ENCODE data around the gene FGD6. TPM values are rescaled to one million over a fixed set of nuclear protein-coding genes. Genes with fewer than 3 reads are reported as not detected.

Gene FGD6
- total RNA-seq, 1 experiment from 2014 or later: 14.3 TPM

GRCh38 chr12:95224202-95225170 lies 7.2 kb upstream of the FGD6 start:
- no peak overlapping the region for H3K9ac ChIP-seq (ENCODE audit: low read length)
- intact Hi-C loops (cut with micrococcal nuclease): no loop called here
- H3K4me3 ChIP-seq (ENCODE audit: low read length): no peak overlapping the region
- CTCF ChIA-PET: no interaction called here
- no peak overlapping the region for H2AFZ ChIP-seq (ENCODE audit: low read length)
- TF ChIP-seq CTCF (conservative IDR thresholded peaks at IDR 0.05; ENCODE audit: low read depth, low read length): no peak
- no peak for TF ChIP-seq EZH2 (IDR thresholded peaks at IDR 0.05; ENCODE audit: low read length, unreplicated experiment)
- TF ChIP-seq EZH2phosphoT487 (IDR thresholded peaks at IDR 0.05; ENCODE audit: borderline replicate concordance, low read length): no peak
- no peaks in the 10 kb centered on the region for H3K9me2 ChIP-seq (replicated peaks; ENCODE audit: low read length)
- H3K27ac ChIP-seq (ENCODE audit: low read length): peak overlapping the region; percentile 9
- H3K9me3 ChIP-seq (ENCODE audit: low read length): no peaks in the 10 kb centered on the region
- no peak overlapping the region for H3K4me2 ChIP-seq (ENCODE audit: low read length)
- H3K36me3 ChIP-seq (ENCODE audit: low read depth, low read length): peaks cover 35% of the 10 kb centered on the region
- BruUV-seq (replicated peaks): no TSS peak
- peaks cover 99% of the 10 kb centered on the region for H3K79me2 ChIP-seq (ENCODE audit: low read length)
- peaks cover 34% of the 10 kb centered on the region for H3K4me1 ChIP-seq (ENCODE audit: insufficient read depth, low read length)
- peaks cover 55% of the 10 kb centered on the region for H4K20me1 ChIP-seq (ENCODE audit: low read length)
- H3K27me3 ChIP-seq (ENCODE audit: low read length): no peaks in the 10 kb centered on the region
- no peaks in the 10 kb centered on the region for H3F3A ChIP-seq (ENCODE audit: low read length, unreplicated experiment)
- DNase-seq (peak; percentile 79), ATAC-seq (no peak)
- POLR2A ChIA-PET (ENCODE audit: unreplicated experiment): no interaction called here

GRCh38 chr12:95220726-95221125 lies 3.5 kb upstream of the FGD6 start:
- DNase-seq: peak; percentile 51
- peaks cover 95% of the 10 kb centered on the region for H3K79me2 ChIP-seq (ENCODE audit: low read length)
- no peak for ATAC-seq
- intact Hi-C loops (cut with micrococcal nuclease): no loop called here
- H3K4me1 ChIP-seq (ENCODE audit: insufficient read depth, low read length): peaks cover 35% of the 10 kb centered on the region
- peak overlapping the region; percentile 92 for H3K9ac ChIP-seq (ENCODE audit: low read length)
- H2AFZ ChIP-seq (ENCODE audit: low read length): no peak overlapping the region
- peaks cover 22% of the 10 kb centered on the region for H3K36me3 ChIP-seq (ENCODE audit: low read depth, low read length)
- no peaks in the 10 kb centered on the region for H3K9me3 ChIP-seq (ENCODE audit: low read length)
- TF ChIP-seq EZH2phosphoT487 (IDR thresholded peaks at IDR 0.05; ENCODE audit: borderline replicate concordance, low read length): no peak
- TF ChIP-seq CTCF (conservative IDR thresholded peaks at IDR 0.05; ENCODE audit: low read depth, low read length): no peak
- no peak for TF ChIP-seq EZH2 (IDR thresholded peaks at IDR 0.05; ENCODE audit: low read length, unreplicated experiment)
- peak overlapping the region; percentile 93 for H3K4me3 ChIP-seq (ENCODE audit: low read length)
- peak overlapping the region; percentile 90 for H3K27ac ChIP-seq (ENCODE audit: low read length)
- ChIA-PET CTCF (no interaction called here), POLR2A (ENCODE audit: unreplicated experiment) (no interaction called here)
- H3K9me2 ChIP-seq (replicated peaks; ENCODE audit: low read length): no peaks in the 10 kb centered on the region
- H3K27me3 ChIP-seq (ENCODE audit: low read length): no peaks in the 10 kb centered on the region
- no TSS peak for BruUV-seq (replicated peaks)
- H3K4me2 ChIP-seq (ENCODE audit: low read length): peak overlapping the region; percentile 84
- H3F3A ChIP-seq (ENCODE audit: low read length, unreplicated experiment): no peaks in the 10 kb centered on the region
- peaks cover 47% of the 10 kb centered on the region for H4K20me1 ChIP-seq (ENCODE audit: low read length)

DNA sequence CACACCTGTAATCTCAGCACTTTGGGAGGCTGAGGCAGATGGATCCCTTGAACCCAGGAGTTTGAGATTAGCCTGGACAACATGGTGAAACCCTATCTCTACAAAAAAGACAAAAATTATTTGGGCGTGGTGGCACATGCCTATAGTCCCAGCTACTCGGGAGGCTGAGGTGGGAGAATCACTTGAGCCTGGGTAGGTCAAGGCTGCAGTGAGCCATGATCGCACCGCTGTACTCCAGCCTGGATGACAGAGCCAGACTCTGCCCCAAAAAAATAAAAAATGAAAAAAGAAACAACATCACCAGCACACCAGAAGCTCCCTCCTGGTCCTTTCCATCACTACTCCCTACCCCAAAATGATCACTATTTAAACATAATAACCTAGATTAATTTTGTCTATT lies 2.9 kb upstream of the FGD6 start:
- Histone ChIP-seq H3K9me2 (replicated peaks; ENCODE audit: low read length) (no peaks in the 10 kb centered on the region), H3K9me3 (ENCODE audit: low read length) (no peaks in the 10 kb centered on the region), H4K20me1 (ENCODE audit: low read length) (peaks cover 50% of the 10 kb centered on the region), H3K79me2 (ENCODE audit: low read length) (peaks cover 95% of the 10 kb centered on the region), H3F3A (ENCODE audit: low read length, unreplicated experiment) (no peaks in the 10 kb centered on the region), H3K27me3 (ENCODE audit: low read length) (no peaks in the 10 kb centered on the region), H3K27ac (ENCODE audit: low read length) (peak overlapping the region; percentile 90), H3K4me3 (ENCODE audit: low read length) (peak overlapping the region; percentile 93), H3K9ac (ENCODE audit: low read length) (peak overlapping the region; percentile 92), H3K36me3 (ENCODE audit: low read depth, low read length) (peaks cover 18% of the 10 kb centered on the region), H2AFZ (ENCODE audit: low read length) (no peak overlapping the region), H3K4me2 (ENCODE audit: low read length) (peak overlapping the region; percentile 84), H3K4me1 (ENCODE audit: insufficient read depth, low read length) (peaks cover 40% of the 10 kb centered on the region)
- TF ChIP-seq EZH2phosphoT487 (IDR thresholded peaks at IDR 0.05; ENCODE audit: borderline replicate concordance, low read length) (no peak), CTCF (conservative IDR thresholded peaks at IDR 0.05; ENCODE audit: low read depth, low read length) (no peak), EZH2 (IDR thresholded peaks at IDR 0.05; ENCODE audit: low read length, unreplicated experiment) (no peak)
- ATAC-seq (no peak), DNase-seq (no peak)
- ChIA-PET POLR2A (ENCODE audit: unreplicated experiment) (no interaction called here), CTCF (no interaction called here)
- intact Hi-C loops (cut with micrococcal nuclease): no loop called here
- BruUV-seq (replicated peaks): no TSS peak
